Activated T-cell treated with anti-CD3 and anti-CD28 coated beads, Interleukin-2, amount 50 U/mL, for 48 hours (primary cell): ENCODE measurements around the gene ARSB.
"Not testable (repeated sequence)": the region's sequence is repeated elsewhere in the genome, so short reads cannot be mapped to it uniquely, and the experiment has no call there.

ENCODE experiments used
- DNase-seq, 2 experiments: peaks; one replicate each; pipeline ENCODE4 v3.0.0-alpha.2; 2020

The ARSB gene

GRCh38 chr5:78746021-78746770, 238.9 kb downstream of the ARSB start:
- no peak for DNase-seq

- DNase-seq: no peak
Measured at GRCh38 chr5:78744951-78745534, 240.1 kb downstream of the ARSB start.

- no peak for DNase-seq
Measured at GRCh38 chr5:78741019-78741418, 244.1 kb downstream of the ARSB start.

- DNase-seq: no peak
Measured at GRCh38 chr5:78738693-78739300, 246.3 kb downstream of the ARSB start.

- no peak for DNase-seq
Measured at GRCh38 chr5:78738104-78738503, 247.0 kb downstream of the ARSB start.

- DNase-seq: no peak
Measured at GRCh38 chr5:78735834-78736463, 249.2 kb downstream of the ARSB start.

GRCh38 chr5:78734950-78735349, 250.2 kb downstream of the ARSB start:
- no peak for DNase-seq

GRCh38 chr5:78734094-78734845, 250.8 kb downstream of the ARSB start:
- no peak for DNase-seq

- DNase-seq: not testable (repeated sequence)
Measured at GRCh38 chr5:78732721-78733120, 252.4 kb downstream of the ARSB start.

- DNase-seq: no peak
Measured at GRCh38 chr5:78731884-78732283, 253.2 kb downstream of the ARSB start.

- no peak for DNase-seq
Measured at GRCh38 chr5:78730300-78731094, 254.6 kb downstream of the ARSB start.

GRCh38 chr5:78727786-78728761, 257.0 kb downstream of the ARSB start:
- DNase-seq: no peak
